ENCODE data around the gene RPRD2. TPM values are rescaled to one million over a fixed set of nuclear protein-coding genes. Genes with fewer than 3 reads are reported as not detected.

Gene RPRD2
- total RNA-seq = 6.0 and 7.3 TPM in 2 replicates

GRCh38 chr1:150363426-150364230 is at the start of gene RPRD2:
TSS of gene RPRD2 (plus strand) at chr1:150364147. CDS start at chr1:150364715, 568 bp downstream.

GRCh38 chr1:150486966-150487762 is 123.2 kb downstream of the RPRD2 start, which contains the start of gene TARS2:
TSS of gene TARS2 (plus strand) at chr1:150487419. CDS start at chr1:150487451, 32 bp downstream.

DNA sequence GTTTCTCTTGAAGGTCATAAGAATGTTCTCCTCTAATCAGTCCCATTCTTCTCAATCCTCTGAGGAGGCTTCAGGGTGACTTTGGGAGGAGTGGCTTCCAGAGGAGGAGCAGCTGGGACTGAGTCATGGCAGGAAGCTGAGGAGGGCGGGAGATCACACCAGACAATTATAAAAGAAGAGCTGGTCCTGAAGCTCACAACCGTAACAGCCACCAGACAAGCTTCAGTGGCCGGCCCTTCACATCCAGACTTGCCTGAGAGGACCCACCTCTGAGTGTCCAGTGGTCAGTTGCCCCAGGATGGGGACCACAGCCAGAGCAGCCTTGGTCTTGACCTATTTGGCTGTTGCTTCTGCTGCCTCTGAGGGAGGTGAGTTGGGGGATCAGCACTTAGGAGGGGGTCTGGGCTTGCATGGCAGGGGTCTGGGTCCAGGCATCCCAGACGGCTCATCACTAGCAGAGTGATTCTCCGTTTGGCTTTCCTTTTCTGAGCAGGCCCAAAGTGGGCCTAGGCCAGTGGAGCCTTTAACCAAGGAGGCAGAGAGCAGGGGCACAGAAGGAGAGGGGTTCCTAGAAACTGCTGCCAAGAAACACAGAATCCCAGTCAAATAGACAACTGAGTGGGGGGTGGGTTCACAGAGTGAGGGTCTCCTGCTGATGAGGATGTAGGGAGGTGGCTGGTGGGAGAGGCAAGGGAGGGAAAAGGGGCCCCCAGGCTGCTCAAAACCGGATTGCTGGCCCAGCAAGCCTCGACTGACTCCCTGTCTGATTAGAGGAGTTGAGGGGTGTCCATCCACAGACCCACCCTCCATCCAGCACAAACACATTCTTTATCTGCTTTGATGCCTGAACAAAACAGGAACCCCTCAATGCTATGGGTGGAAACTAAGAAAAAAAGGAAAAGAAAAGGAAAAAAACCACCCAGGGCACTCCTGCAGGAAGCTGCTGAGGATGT is 144.2 kb downstream of the RPRD2 start, which contains the start of gene ECM1:
Gene ECM1 (plus strand): TSS at position 198 of the 953 bp plus-strand sequence. CDS start 101 bp downstream, at position 299.

DNA sequence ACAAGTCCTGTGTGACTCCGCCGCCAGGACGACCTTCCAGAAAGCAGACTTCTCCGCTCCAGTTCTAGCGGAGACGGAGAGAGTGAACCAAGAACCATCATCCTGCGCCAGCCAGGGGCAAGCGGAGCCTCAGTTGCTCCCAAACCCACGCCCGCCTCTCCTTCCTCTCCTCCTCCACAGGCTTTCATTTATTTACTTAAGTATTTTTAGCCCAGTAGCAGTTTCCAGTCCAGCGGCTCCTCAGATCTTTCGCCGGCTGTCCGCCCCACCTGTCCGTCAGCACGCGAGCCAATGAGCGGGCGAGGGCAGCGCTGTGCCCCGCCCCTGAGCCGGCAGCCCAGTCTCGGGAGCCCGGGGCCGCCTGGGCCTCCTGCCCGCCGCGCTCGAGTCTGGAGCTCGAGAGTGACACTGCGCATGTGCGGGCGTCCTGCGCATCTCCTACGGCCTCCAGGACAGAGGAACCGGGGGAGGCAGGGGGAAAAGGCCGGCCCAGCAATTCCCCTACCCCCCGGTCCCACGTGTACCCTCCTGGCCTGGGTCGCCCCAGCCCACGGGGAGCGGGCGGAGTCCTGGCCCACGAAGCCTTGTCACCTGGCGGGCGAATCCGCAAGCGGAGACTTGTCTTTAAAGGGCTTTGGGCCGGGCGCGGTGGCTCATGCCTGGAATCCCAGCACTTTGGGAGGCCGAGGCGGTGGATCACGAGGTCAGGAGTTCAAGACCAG is 151.5 kb downstream of the RPRD2 start, which contains the start of gene FALEC:
Gene FALEC (plus strand): TSS at position 425 of the 722 bp plus-strand sequence.

Other genes starting within 250 kb of the RPRD2 start
- 18.1 and 19.0 TPM in 2 replicates for gene PLEKHO1, start 214.2 kb upstream of the RPRD2 start, total RNA-seq
- 10.1 and 18.0 TPM in 2 replicates for gene ANP32E, start 128.0 kb upstream of the RPRD2 start, total RNA-seq
- gene CA14, start 106.4 kb upstream of the RPRD2 start, total RNA-seq = not detected in 2 replicates
- 87.3 and 95.1 TPM in 2 replicates for gene APH1A, start 95.1 kb upstream of the RPRD2 start, total RNA-seq
- gene C1orf54, start 91.4 kb upstream of the RPRD2 start, total RNA-seq = 1.5 and 10.7 TPM in 2 replicates
- gene CIART, start 81.6 kb upstream of the RPRD2 start, total RNA-seq = 10.2 and 10.3 TPM in 2 replicates
- 43.6 and 46.4 TPM in 2 replicates for gene MRPS21, start 70.3 kb upstream of the RPRD2 start, total RNA-seq
- 16.8 and 30.9 TPM in 2 replicates for gene PRPF3, start 42.6 kb upstream of the RPRD2 start, total RNA-seq
- 10.9 and 15.9 TPM in 2 replicates for gene TARS2, start 123.3 kb downstream of the RPRD2 start, total RNA-seq
- gene ECM1, start 144.0 kb downstream of the RPRD2 start, total RNA-seq = 20.6 and 54.5 TPM in 2 replicates
- gene FALEC, start 151.6 kb downstream of the RPRD2 start, total RNA-seq = not detected in 2 replicates
- gene ADAMTSL4, start 185.3 kb downstream of the RPRD2 start, total RNA-seq = 9.4 and 25.8 TPM in 2 replicates
- gene MCL1, start 215.5 kb downstream of the RPRD2 start, total RNA-seq = 224 and 236 TPM in 2 replicates

All from cardiac atrium fibroblast (primary cell).